Hindlimb muscle (tissue), 1 donor: Measurements from ENCODE around the gene TSPAN5. TPM values are rescaled to one million over a fixed set of nuclear protein-coding genes. Genes with fewer than 3 reads are reported as not detected.

ENCODE experiments used
- DNase-seq: peaks from one replicate; pipeline ENCODE4 v3.0.0-alpha.2; 2013
- polyA plus RNA-seq: library from polyadenylated mRNA; unstranded; fragments of 120-200 nt; gene quantifications from one replicate; pipeline ENCODE4 v1.2.1, GENCODE V29; 2013; ENCODE audit not compliant: insufficient read length

TSPAN5 gene
- polyA plus RNA-seq, 1 donor = 12.4 TPM

DNA sequence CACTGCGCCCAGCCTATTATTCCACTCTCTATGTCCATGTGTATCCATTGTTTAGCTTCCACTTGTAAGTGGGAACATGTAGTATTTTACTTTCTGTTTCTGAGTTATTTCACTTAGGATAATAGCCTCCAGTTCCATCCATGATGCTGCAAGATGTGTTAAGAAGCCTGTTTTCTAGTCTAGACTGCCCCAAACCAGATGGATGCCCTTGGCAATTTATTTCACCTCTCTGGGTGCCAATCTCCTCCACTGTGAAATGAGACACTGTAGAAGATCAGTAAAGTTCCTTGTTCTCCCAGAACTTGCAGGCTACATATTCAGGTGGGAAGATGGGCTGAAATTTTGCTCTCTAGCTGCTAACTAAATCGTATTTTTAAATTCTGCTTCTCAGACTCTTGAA is 72.8 kb downstream of the TSPAN5 start:
- no peak for DNase-seq

DNA sequence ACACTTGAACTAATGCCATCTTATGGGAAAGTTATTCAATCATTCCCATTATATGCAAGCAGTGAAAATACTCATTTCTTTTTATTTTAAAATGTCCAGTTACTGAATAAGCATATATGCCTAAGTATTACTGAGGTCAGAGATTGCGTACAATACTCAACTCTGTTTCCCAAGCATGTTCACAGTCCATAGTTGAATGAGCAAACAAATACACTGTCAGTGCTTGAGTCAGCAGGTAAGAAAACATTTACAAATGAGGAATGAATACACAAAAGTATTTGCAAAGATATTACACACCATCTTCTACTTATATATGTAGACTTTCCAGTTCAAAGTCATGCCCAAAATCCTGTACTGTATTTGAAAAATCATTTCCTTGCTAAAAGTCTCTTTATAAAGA is 74.1 kb downstream of the TSPAN5 start:
- no peak for DNase-seq

DNA sequence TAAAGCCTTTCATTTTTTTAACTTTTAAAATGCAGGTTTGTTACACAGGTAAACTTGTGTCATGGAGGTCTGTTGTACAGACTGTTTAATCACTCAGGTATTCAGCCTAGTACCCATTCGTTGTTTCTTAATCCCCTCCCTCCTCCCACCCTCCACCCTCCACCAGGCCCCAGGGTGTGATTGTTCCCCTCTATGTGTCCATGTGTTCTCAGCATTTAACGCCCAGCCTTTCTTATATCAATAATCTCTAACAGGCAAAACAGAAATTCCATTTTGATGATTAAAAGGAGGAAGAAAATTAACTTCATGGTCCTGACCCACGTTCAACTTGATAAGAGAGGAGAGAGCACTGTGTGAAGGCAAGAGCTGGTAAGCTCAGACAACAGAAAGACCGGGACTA is 75.1 kb downstream of the TSPAN5 start:
- DNase-seq = no peak

DNA sequence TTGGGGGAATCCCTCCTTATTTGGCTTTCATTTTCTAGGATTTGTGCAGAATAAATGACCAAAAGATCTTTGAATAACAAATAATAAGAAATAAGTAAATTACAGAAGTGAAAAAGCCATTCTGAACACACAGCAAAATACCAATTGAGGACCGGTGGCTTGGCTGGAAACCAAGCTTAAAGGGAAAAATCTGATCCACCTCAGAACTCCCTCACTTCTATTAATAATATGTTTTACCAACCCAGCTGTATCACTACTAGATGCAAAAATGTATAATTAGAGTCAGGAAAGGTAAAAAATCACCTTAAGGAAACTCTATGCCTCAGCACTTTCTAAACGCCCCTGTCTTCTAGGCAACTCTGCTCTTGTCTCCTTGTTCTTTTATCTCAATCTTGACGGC is 77.3 kb downstream of the TSPAN5 start:
- no peak for DNase-seq

DNA sequence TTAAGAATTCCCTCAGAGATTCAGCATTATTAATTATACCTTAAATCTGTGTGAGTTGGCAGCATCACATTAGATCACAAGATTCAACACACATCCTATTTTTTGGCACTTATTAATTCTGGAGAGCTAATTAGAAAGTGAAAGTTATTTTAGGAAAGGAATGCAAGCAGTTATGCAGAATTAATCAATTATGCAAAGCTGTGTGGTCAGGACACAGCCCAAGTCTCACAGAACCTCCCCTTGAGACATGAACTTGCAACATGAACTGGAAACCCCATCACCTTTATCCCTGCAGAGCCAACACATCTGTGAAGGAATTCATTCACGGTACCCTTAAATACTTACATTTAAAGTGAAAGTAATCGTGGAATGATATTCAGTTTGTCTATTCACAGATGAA is 80.5 kb downstream of the TSPAN5 start:
- no peak for DNase-seq

DNA sequence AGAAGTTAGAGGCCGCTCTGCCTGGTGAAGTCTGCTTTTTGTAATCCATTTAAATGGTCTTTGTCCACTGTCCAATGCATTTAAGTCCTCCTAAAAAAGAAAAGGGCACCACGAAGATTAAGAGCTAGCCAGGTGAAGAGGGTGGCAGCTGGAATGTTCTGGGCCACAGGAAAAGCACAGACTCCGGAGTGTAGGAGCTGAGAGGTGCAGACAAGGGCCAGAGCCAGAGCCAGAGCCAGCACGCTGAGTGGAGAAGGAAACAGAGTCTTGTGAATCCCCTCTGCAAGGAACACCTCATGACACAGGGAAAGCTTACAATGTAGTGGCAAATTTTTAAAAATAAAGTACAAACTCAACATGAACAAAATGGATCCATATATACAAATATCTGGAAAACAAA is 83.6 kb downstream of the TSPAN5 start:
- no peak for DNase-seq

DNA sequence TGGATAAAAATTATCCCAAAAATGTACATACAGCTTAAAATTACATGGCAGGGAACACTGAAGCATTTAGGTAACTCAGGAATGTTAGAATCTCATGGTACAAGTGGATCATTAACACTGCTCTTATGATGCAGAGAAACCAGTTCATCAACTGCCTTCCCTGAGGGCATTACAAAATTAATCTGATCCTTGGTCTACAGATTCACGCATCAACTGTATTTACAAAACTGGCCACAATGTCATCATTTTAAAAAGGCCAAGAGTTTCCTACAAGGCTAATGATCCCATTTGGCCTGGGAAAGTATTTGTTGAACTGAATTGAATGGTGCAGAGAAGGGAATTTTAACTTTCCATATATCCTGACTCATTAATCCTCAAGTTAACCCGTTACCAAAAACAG is 84.6 kb downstream of the TSPAN5 start:
- DNase-seq = no peak

DNA sequence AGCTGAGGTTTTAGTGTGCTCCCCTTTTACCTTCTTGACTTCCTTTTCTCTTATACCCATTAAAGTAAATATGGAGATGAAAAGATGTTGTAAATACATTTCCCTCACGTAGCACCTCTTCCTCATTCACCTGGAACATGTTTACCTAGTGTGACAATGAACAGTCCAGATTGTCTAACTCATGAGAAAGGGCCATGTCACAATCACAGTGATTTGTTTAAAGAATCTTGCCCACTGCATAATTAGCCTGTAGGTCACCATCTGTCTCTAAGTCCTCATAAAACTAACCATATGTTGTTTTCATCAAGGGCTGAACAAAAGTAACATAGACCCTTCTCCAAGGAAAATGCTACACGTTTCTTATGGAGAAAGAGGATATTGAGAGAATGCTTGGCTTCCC is 85.7 kb downstream of the TSPAN5 start:
- no peak for DNase-seq

DNA sequence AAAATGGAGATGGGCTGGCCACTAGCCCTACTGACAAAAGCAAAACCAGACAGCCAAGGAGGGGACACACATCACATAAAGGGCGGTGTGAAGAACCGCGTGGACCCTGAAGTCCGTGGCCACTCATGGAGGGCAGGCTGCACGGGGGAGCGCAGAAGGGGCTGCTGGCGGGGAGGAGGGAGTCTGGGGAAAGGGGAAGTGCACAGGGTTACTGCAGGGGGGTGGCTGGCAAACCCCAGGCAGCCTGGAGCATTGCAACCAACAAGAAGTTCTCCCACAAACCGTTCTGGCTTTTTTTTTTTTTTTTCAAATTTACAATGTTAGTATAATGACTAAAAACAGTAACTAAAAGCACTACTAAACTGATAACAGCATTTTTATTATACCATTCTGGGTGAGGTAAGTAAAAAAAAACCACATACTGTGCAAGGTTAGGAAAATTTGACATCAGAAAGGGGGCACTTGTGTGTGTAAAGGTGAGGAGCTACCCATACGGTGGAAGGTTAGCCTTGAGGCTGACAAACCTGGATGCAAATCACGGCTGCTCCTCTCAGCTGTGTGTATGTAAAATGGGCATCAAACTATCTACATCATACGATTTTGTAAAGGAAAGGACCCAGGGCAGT is 87.1 kb downstream of the TSPAN5 start:
- DNase-seq = no peak

DNA sequence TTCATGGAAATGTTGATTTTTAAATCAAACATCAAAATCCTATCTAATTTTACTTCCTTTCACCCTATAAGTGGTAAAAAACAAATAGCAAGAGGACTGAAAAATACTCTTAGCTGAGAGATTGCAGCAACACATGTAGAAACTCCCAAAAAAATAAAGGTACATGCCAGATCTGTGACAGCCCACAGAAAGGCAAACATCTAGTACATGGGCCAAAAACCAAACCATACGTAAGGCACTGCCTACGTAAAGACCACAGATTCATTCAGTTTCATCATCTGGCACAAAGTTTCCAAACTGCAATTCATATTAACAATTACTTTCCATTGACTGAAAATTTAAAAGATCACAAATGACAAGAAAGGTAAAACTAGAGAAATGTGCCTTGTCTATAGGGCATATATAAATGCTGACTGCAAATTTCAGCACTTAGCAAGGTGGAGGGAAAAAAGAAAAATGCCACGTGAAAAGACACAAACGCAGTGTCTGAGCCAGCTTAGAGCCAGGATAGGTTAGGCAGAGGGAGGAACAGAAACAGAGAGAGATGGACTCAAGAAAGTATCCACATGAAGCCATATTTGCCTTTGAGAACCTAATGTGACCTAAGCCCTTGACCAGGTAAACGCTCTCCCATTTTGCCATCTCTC is 88.1 kb downstream of the TSPAN5 start:
- DNase-seq = no peak

DNA sequence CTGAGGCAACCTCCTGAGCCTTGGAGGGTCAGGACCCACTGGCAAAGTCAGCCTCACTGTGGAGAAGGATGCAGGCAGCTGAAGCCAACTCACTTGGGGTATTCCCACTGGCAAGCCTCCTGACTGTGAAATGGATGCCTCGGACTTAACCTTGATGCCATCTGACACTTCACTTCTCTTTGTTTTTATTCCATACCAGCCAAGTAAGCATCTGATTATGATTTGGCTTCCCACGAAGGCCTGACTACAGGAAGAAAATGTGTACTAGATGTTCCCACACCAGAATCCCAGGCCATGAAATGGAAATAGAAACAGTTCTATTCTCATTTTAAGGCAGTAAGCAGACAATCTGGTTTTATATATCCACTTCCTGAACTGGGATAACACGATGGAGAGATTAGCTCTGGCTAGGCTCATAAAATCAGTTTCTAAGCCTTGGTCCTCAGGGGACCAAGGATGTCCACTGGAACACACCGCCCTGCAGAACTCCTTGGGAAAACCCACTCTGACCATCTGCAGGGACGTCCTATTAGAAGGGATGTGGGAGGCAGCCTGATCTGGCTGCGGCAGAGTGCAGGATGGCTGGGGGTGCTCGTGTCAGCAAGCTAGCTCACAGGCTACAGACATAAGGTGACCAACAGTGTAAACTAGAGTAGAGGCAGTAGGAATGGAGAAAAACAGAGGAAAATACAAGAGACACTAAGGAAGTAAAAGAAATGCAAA is 89.3 kb downstream of the TSPAN5 start:
- no peak for DNase-seq

DNA sequence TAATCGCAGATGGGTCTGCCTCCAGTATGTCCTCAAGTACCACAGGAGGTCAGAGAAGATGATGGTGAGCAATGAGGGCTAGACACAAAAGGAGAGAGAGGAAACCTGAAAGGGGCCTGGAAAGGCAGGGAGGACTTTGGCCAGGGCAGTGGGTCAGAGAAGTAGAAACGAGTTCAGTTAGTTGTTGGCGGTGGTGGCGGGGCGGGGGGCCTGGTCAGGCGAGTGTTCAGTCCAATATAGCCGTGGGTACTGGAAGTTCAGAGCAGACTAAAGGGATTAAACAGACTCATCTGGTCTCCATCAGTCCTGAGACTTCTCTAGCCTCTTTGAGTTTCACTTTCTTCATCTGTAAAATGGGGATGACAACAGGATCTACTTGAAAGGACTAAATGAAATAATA is 90.8 kb downstream of the TSPAN5 start:
- no peak for DNase-seq

DNA sequence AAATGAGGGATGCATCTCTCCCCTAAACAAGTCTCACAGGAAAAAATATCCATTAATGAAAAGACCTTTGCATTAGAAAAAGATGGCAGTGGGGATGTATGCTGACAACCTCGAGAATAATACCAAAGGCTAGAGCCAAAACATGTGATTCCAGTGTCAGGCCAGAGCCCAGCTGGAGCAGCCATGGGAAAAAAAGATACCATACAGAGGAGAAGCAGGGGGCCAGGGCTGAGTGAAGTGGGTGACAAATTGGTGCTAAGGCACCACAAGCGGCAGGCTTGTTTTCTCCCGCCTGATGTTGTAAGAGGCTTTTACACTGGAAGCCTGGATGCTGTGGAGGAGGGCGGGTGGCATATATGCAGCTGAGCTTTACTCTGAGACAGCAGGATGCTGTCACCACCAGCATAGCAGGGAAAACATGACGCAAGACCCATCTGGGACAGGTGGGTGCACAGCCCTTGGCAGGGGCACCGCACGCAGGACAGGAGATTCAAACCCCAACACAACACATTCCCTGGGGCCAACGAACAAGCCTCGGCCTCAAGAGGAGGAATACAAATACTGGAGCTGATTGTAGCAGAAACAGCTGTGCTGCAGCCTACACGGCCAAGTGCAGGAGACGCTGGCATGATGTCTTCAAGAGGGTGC is 91.9 kb downstream of the TSPAN5 start:
- peak; percentile 53 for DNase-seq

DNA sequence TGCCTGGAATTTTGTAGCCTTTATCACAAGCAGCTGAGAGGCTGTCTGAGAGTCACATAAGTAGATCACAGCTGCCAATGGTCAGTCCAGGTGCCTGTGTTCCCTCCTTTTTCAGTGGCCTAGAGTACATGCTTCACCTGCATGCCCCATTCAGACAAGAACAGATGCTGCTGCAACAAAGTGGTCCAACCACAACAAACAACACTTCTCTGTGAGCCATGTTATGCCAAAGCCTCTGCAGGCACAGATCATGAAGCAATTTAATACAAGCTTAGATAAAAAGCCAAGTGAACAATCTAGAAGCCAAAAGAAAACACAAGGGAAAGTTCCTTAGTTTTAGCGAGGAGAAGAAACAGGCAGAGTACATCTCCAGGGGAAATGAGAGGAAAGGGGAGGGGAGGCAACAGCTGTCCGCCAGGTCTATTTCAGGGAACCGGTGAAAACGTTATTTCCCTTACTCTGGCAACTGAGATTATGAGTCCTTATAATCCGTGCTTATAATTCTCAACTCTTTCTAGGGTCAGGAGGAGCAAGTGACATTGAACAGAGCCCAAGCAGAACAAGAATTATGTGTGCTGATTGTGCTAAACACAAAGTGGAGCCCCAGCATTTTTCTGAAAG is 92.6 kb downstream of the TSPAN5 start:
- DNase-seq = no peak

DNA sequence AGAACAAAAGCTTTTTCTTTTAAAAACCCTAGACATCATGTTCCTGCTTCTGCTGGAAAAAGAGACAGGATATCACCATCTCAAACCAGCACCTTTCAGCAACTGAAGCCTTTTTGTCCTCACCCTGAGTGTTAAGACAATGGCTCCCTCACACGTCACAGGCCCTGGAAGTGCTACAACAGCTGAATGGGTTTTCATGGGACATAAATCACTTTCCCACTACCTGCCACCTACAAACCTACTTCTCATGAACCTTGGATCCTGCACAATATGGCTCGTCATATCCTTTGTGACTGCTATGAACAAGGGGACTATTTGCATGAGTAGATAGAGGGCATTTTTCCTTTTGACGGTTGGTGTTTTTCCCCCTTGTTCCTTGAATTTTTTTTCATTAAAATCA is 93.6 kb downstream of the TSPAN5 start:
- no peak for DNase-seq

DNA sequence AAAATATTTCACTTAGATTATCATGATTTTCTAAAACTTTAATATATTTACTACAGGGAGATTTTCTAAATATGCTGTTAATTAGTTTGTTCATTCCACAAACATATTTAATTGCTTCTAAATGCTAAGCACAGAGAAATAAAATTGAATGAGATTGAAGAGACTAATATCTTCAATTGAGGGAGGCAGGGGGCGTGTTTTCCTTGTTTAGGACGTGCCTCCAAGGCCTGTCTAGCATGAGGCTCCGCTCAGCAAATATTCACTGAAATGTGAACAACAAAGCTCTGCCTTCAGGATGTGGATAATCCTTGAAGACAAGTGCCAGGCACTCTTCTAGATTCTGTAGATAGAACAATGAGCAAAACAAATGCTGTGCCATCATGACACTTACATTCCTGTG is 98.1 kb downstream of the TSPAN5 start:
- DNase-seq = no peak

DNA sequence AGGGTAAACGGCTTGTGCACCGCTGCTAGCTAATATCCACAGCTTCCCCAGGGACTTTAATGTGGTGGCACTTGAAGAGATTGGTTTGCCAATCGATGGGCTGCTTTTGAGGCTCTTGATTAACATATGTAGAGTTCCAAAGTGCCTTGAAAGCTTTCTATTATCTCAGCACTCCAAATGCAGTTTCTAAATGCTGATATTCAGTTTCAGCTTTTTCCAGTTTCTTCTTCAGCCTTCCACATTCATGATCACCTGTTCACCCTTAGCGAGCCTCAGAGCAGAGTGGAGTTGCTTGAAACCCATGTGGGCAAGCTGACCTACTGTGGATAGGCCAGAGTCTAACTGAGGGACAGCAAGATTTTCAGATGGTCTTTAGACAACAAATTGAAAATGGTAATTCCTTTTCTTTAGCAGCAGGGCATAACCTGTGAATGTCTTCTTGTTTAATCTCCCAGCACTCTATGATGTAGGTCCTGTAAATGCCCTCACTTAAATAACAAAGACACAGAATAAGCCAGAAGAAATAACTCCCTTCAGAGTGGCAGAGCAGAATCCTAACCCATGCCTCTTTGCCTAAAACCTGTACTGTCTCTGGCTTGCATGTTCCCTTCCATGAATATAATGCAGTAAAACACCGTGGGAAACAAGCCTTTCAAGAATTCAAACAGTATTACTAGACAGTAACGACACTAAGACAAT is 99.8 kb downstream of the TSPAN5 start:
- DNase-seq = no peak

DNA sequence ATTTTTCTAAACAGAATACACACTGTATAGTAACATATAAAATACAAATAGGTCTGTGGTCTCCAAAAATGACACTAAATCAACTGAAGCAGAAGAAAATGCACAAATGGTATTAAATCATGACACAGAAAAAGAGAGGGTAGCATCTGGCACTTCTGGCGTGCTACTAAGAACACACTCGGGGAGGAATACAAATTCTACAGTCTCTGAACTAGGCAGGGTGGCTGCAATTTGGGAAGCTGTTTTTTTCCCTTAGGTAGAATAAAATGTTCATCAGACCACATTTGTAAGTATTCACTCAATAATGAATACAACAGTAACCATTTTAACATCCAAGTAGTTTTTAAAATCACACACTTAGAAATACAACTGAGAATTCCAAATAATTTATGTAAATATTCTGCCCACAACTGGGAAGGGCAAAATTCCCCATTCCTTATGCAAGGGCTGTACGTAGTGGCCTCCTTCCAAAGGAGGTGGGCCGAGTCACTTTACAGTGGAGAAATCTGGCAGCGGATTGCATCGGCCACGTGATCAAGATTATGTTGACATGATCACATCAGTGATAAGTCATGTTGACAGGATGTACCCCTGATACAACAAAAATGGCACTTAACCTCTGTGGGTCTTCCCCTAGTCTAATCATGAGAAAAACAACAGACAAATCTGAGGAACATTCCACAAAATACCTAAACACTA is 101.1 kb downstream of the TSPAN5 start:
- DNase-seq = no peak

DNA sequence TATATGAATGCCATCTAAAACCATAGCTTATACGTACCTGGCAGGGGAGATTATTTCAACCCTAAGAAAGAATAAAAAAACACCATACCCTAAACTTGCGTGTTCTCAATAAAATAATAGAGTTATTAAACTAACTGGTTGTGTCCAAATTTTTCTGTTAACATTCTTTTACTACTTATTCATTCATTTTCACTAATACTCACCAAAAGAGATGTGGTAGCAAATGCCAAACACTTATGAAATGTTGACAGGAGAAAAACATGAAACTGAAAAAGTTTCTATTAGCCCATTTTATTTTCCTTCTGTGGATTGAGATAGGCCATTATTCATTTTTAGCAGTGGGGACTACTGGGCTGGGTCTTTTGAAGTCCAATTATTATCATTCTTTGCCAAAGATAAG is 102.0 kb downstream of the TSPAN5 start:
- no peak for DNase-seq

DNA sequence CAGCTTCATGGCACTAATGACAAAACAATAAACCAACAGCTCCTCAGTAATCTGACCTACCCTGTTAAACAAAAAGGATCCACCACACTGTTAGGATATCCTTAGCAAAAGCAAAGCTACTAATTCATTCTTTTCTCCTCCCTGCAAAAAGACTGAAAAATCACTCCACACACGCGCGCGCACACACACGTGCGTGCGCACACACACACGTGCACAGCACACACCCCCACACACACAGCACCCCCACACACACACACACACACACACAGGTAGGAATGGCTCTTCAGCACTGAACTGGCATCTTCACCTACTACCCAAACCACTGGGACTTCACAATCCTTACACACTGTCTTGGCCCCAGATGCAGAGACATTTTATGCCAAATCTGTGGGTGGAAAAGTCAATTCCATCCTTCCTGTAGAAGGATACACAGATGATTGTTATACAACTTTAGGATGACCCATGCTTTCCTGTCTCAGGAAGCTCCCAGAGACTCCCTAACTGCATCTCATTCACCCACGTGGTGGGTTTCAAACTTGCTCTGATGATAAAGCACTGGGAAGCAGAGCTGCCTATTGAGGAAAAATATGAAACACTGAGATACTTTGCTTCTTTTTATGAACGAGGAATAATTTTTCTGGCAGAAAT is 102.5 kb downstream of the TSPAN5 start:
- no peak for DNase-seq

DNA sequence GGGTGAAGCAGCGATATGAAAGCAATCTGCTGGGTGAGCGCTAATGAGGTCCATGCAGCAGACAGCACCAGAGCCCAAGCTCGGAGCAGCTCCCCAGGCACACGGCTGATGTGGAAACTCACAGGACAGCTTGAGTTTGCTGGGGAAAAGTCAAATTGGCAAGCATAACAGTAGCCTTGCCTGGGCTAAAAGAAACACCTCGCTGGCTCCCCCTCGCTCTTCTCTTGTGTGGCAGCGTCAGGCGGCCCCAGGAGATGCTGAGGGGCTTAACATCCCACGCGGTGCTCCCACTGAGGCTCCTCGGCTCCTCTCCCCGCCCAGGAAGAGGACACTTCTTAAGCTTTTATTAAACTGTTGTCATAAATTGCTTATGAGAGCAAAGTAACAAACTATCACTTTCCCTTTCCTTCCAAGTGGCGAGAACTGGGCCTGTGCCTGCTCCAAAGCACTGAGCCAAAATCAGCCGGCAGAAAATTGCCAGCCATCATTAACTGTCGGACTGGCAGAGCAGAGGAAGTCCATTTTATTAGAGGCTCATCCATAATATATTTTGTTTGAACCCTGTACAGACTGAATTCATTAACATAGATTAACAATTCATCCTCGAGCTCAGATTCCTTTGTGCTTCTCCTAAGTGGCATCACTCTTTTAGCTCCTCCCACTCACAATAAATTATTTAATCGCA is 111.4 kb downstream of the TSPAN5 start:
- DNase-seq = peak; percentile 73
